ENCODE measurements around the gene DEAF1. TPM values are rescaled to one million over a fixed set of nuclear protein-coding genes. Genes with fewer than 3 reads are reported as not detected.

The DEAF1 gene
- total and polyA plus RNA-seq, 2 experiments from 2014 or later: 42.6 to 47.8 TPM

- peaks cover 8% of the 10 kb centered on the region for H3K4me1 Mint-ChIP-seq
- H3K36me3 Mint-ChIP-seq (ENCODE audit: low read depth): peaks cover 3% of the 10 kb centered on the region; the same call in 1 of the 3 replicates
- Histone ChIP-seq H3K79me2 (replicated peaks; ENCODE audit: insufficient read depth) (no peaks in the 10 kb centered on the region), H3K4me3 (no peak overlapping the region), H3K27ac (ENCODE audit: low read depth) (no peak overlapping the region), H2AFZ (no peak overlapping the region), H3K4me1 (ENCODE audit: insufficient read depth) (no peaks in the 10 kb centered on the region), H3K9me2 (ENCODE audit: insufficient read depth) (no peaks in the 10 kb centered on the region), H3F3A (replicated peaks; ENCODE audit: low read depth) (0 out of 2 replicates have a peak, but pooled peaks cover 1% of the 10 kb centered on the region), H3K36me3 (ENCODE audit: insufficient read depth) (no peaks in the 10 kb centered on the region), H4K20me1 (replicated peaks; ENCODE audit: insufficient read depth) (no peaks in the 10 kb centered on the region), H3K4me2 (no peak overlapping the region), H3K27me3 (ENCODE audit: insufficient read depth) (peaks cover 21% of the 10 kb centered on the region)
- peaks cover 9% of the 10 kb centered on the region for H3K9me3 Mint-ChIP-seq
- no peak for DNase-seq (ENCODE audit: low spot score)
- ATAC-seq: no peak
- peaks cover 24% of the 10 kb centered on the region for H3K27me3 Mint-ChIP-seq (ENCODE audit: insufficient read depth, low read depth, poor library complexity)
- no peak overlapping the region for H3K4me3 Mint-ChIP-seq
- no peak overlapping the region for H3K27ac Mint-ChIP-seq
- TF ChIP-seq NANOG (IDR thresholded peaks at IDR 0.05; ENCODE audit: borderline replicate concordance): no peak
Observed at GRCh38 chr11:623349-623869, 71.6 kb downstream of the DEAF1 start.

- Histone ChIP-seq H4K20me1 (replicated peaks; ENCODE audit: insufficient read depth) (no peaks in the 10 kb centered on the region), H3K4me3 (no peak overlapping the region), H3K9me2 (ENCODE audit: insufficient read depth) (no peaks in the 10 kb centered on the region), H3K4me2 (no peak overlapping the region), H3K4me1 (ENCODE audit: insufficient read depth) (no peaks in the 10 kb centered on the region), H3K27me3 (ENCODE audit: insufficient read depth) (peaks cover 10% of the 10 kb centered on the region; the same call in 1 of the 2 replicates), H3F3A (replicated peaks; ENCODE audit: low read depth) (no peaks in the 10 kb centered on the region), H3K27ac (ENCODE audit: low read depth) (no peak overlapping the region), H2AFZ (no peak overlapping the region), H3K36me3 (ENCODE audit: insufficient read depth) (no peaks in the 10 kb centered on the region), H3K79me2 (replicated peaks; ENCODE audit: insufficient read depth) (no peaks in the 10 kb centered on the region)
- Mint-ChIP-seq H3K27ac (no peak overlapping the region), H3K27me3 (ENCODE audit: insufficient read depth, low read depth, poor library complexity) (peaks cover 12% of the 10 kb centered on the region), H3K9me3 (no peaks in the 10 kb centered on the region), H3K36me3 (ENCODE audit: low read depth) (no peaks in the 10 kb centered on the region), H3K4me3 (no peak overlapping the region), H3K4me1 (no peaks in the 10 kb centered on the region)
- no peak for ATAC-seq
- no peak for DNase-seq (ENCODE audit: low spot score)
- no peak for TF ChIP-seq CREB1 (CRISPR knock-in tag; IDR thresholded peaks at IDR 0.05; ENCODE audit: low read depth)
- no peak for TF ChIP-seq ZNF331 (CRISPR knock-in tag; IDR thresholded peaks at IDR 0.05; ENCODE audit: low read depth)
- TF ChIP-seq EZH2phosphoT487 (IDR thresholded peaks at IDR 0.05; ENCODE audit: unreplicated experiment): no peak
- no peak for TF ChIP-seq JUNB (IDR thresholded peaks at IDR 0.05; ENCODE audit: unreplicated experiment)
- TF ChIP-seq NANOG (IDR thresholded peaks at IDR 0.05; ENCODE audit: borderline replicate concordance): no peak
- no peak for TF ChIP-seq ZNF462 (CRISPR knock-in tag; IDR thresholded peaks at IDR 0.05)
- no peak for TF ChIP-seq STAT1 (IDR thresholded peaks at IDR 0.05; ENCODE audit: unreplicated experiment)
- TF ChIP-seq ETS1 (IDR thresholded peaks at IDR 0.05): no peak
- no peak for TF ChIP-seq POLR2AphosphoS5 (IDR thresholded peaks at IDR 0.05; ENCODE audit: low read depth)
- no peak for TF ChIP-seq EZH2 (IDR thresholded peaks at IDR 0.05; ENCODE audit: low read depth, unreplicated experiment)
- no peak for TF ChIP-seq REST (IDR thresholded peaks at IDR 0.05; ENCODE audit: unreplicated experiment)
Observed at GRCh38 chr11:621838-622237, 73.2 kb downstream of the DEAF1 start.

Data from GM23338 (cell line).